Measurements from ENCODE around the gene MOSMO.

- TF ChIP-seq POLR2A (IDR thresholded peaks at IDR 0.05; ENCODE audit: low read length) (no peak), GATA1 (IDR thresholded peaks at IDR 0.05; ENCODE audit: low read depth, low read length) (no peak)
Observed at GRCh38 chr16:22078656-22079055, 70.7 kb downstream of the MOSMO start.
